ENCODE data around the gene TCAIM.
"Not testable (repeated sequence)": the region's sequence is repeated elsewhere in the genome, so short reads cannot be mapped to it uniquely, and the experiment has no call there.

TCAIM gene

GRCh38 chr3:44409640-44410410 lies 71.3 kb downstream of the TCAIM start:
- DNase-seq (ENCODE audit: low read depth, low spot score) = no peak
- in situ Hi-C loops (cut with HindIII; ENCODE audit: low sequenced_read_pairs) = no loop called here
- TF ChIP-seq CTCF (IDR thresholded peaks at IDR 0.05; ENCODE audit: low read depth, low read length) = no peak
- H3K4me3 ChIP-seq (ENCODE audit: low read depth, low read length) = no peak overlapping the region

- no peak for DNase-seq (ENCODE audit: low read depth, low spot score)
- no peak for TF ChIP-seq CTCF (IDR thresholded peaks at IDR 0.05; ENCODE audit: low read depth, low read length)
- in situ Hi-C loops (cut with HindIII; ENCODE audit: low sequenced_read_pairs) = no loop called here
- H3K4me3 ChIP-seq (ENCODE audit: low read depth, low read length) = no peak overlapping the region
Measured at GRCh38 chr3:44411031-44411645, 72.6 kb downstream of the TCAIM start.

GRCh38 chr3:44412365-44412764 lies 73.8 kb downstream of the TCAIM start:
- no peak for DNase-seq (ENCODE audit: low read depth, low spot score)
- no peak overlapping the region for H3K4me3 ChIP-seq (ENCODE audit: low read depth, low read length)
- in situ Hi-C loops (cut with HindIII; ENCODE audit: low sequenced_read_pairs) = no loop called here
- no peak for TF ChIP-seq CTCF (IDR thresholded peaks at IDR 0.05; ENCODE audit: low read depth, low read length)

- in situ Hi-C loops (cut with HindIII; ENCODE audit: low sequenced_read_pairs) = no loop called here
- no peak for DNase-seq (ENCODE audit: low read depth, low spot score)
Measured at GRCh38 chr3:44414517-44415090, 76.0 kb downstream of the TCAIM start.

GRCh38 chr3:44415421-44415820 lies 76.9 kb downstream of the TCAIM start:
- in situ Hi-C loops (cut with HindIII; ENCODE audit: low sequenced_read_pairs) = no loop called here
- no peak overlapping the region for H3K4me3 ChIP-seq (ENCODE audit: low read depth, low read length)
- TF ChIP-seq CTCF (IDR thresholded peaks at IDR 0.05; ENCODE audit: low read depth, low read length) = no peak
- DNase-seq (ENCODE audit: low read depth, low spot score) = no peak

More at GRCh38 chr3:44414517-44415090, 76.0 kb downstream of the TCAIM start:
- TF ChIP-seq CTCF (IDR thresholded peaks at IDR 0.05; ENCODE audit: low read depth, low read length) = no peak
- H3K4me3 ChIP-seq (ENCODE audit: low read depth, low read length) = no peak overlapping the region

GRCh38 chr3:44416031-44417030 lies 77.8 kb downstream of the TCAIM start:
- DNase-seq (ENCODE audit: low read depth, low spot score) = no peak
- TF ChIP-seq CTCF (IDR thresholded peaks at IDR 0.05; ENCODE audit: low read depth, low read length) = no peak
- no peak overlapping the region for H3K4me3 ChIP-seq (ENCODE audit: low read depth, low read length)
- in situ Hi-C loops (cut with HindIII; ENCODE audit: low sequenced_read_pairs) = no loop called here

- in situ Hi-C loops (cut with HindIII; ENCODE audit: low sequenced_read_pairs); H3K4me3 ChIP-seq (ENCODE audit: low read depth, low read length); DNase-seq (ENCODE audit: low read depth, low spot score): not testable (repeated sequence)
Measured at GRCh38 chr3:44418118-44418517, 79.6 kb downstream of the TCAIM start.
